BJ (cell line): Measurements from ENCODE around the gene TSPAN31. TPM values are rescaled to one million over a fixed set of nuclear protein-coding genes. Genes with fewer than 3 reads are reported as not detected.
A peak's percentile ranks its signal among the peaks of the same experiment; 100 is the strongest.

Experiments
- CTCF ChIA-PET: fragments of 350-600 bp; formaldehyde crosslinking; extraction: SDS; loops from one replicate; lab custom pipeline; 2021; ENCODE audit warnings: antibody characterized with exemption, inconsistent platforms; lab: Yijun Ruan, JAX
- POLR2A ChIA-PET: fragments of 300-600 bp; sonication (Branson Sonifier 250); formaldehyde crosslinking; extraction: SDS; loops from one replicate; lab custom pipeline; 2021; ENCODE audit warnings: antibody characterized with exemption; lab: Charles Lee
- DNase-seq: peaks from one replicate; pipeline ENCODE4 v3.0.0-alpha.2; 2011; ENCODE audit warnings: low read depth
- H3K27me3 ChIP-seq: 2 replicates; pipeline ENCODE4 v1.6.0; 2011; ENCODE audit warnings: low read length; ENCODE audit not compliant: control insufficient read depth, insufficient read depth
- H3K36me3 ChIP-seq: 2 replicates; pipeline ENCODE4 v1.5.1; 2011; ENCODE audit warnings: low read length; ENCODE audit not compliant: control insufficient read depth, insufficient read depth
- H3K4me3 ChIP-seq: 2 replicates; pipeline ENCODE4 v1.5.1; 2011; ENCODE audit warnings: low read depth, mild to moderate bottlenecking, control low read depth, low read length
- polyA plus RNA-seq: library from polyadenylated mRNA; depleted of rRNA; stranded (reverse); fragments of >200 nt; gene quantifications from 2 replicates; pipeline ENCODE4 v1.2.3, GENCODE V29; 2011
- TF ChIP-seq, protein P1 (sequence below): IDR thresholded peaks from 2 replicates; pipeline ENCODE4 v1.5.1; 2011; ENCODE audit warnings: low read depth, mild to moderate bottlenecking, control low read depth, inconsistent platforms, low read length, moderate library complexity; ENCODE audit not compliant: insufficient read depth

The TSPAN31 gene
- polyA plus RNA-seq, 1 experiment, result 25.7 TPM

DNA sequence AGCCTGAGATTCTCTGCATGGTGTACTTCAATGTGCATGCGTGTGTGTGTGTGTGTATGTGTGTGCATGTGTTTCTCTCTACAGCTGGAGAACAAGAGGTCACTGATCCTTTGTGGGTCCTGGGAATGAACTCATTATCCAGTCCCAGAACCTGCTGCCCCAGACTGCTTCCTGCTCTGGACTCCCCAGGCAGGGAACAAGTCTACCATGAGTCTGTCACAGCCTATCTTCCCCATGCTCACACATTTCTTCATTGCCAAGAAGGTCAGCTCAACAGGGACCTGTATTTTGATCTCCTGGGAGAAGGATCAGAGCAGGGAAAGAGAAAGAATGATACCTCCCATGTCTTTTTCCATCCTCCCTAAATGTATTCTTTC, 3.4 kb upstream of the TSPAN31 start:
- peaks cover under 1% of the 10 kb centered on the region; the same call in 1 of the 2 replicates for H3K36me3 ChIP-seq
- no peak overlapping the region for H3K4me3 ChIP-seq
- no peak for DNase-seq
- H3K27me3 ChIP-seq, result peaks cover 43% of the 10 kb centered on the region
- ChIA-PET POLR2A (no interaction called here), CTCF (interaction anchor here (1.4 kb wide), 1 partner anchor 15 kb away, joined by 4 read pairs; no protein-coding TSS in a partner anchor)
- TF ChIP-seq, protein P1, sequence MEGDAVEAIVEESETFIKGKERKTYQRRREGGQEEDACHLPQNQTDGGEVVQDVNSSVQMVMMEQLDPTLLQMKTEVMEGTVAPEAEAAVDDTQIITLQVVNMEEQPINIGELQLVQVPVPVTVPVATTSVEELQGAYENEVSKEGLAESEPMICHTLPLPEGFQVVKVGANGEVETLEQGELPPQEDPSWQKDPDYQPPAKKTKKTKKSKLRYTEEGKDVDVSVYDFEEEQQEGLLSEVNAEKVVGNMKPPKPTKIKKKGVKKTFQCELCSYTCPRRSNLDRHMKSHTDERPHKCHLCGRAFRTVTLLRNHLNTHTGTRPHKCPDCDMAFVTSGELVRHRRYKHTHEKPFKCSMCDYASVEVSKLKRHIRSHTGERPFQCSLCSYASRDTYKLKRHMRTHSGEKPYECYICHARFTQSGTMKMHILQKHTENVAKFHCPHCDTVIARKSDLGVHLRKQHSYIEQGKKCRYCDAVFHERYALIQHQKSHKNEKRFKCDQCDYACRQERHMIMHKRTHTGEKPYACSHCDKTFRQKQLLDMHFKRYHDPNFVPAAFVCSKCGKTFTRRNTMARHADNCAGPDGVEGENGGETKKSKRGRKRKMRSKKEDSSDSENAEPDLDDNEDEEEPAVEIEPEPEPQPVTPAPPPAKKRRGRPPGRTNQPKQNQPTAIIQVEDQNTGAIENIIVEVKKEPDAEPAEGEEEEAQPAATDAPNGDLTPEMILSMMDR, result no peak

- Histone ChIP-seq H3K27me3 (peaks cover 36% of the 10 kb centered on the region), H3K4me3 (no peak overlapping the region), H3K36me3 (peaks cover 5% of the 10 kb centered on the region)
- TF ChIP-seq, protein P1, result no peak
- no peak for DNase-seq
- ChIA-PET CTCF (interaction anchor here (1.4 kb wide), 1 partner anchor 16 kb away, joined by 4 read pairs; no protein-coding TSS in a partner anchor), POLR2A (no interaction called here)
Observed at GRCh38 chr12:57741844-57742738, 2.7 kb upstream of the TSPAN31 start.

DNA sequence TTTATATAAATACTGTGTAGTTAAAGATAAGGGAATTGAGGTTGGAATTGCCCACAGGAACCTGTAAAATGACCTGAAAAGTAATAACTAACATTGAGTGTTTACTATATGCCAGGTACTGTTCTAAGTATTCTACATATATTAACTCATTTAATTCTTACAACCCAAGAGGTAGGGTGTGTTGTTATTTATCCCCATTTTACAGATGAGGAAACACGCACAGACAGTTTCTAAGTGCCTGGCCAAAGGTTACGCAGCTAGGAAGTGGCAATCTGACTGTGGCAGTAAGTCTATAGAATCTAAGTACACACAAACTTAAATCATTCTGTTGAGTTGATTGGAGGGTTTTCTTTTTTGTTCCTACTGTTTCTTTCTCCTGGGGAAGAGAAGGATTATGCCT, 1.1 kb upstream of the TSPAN31 start:
- POLR2A ChIA-PET, result no interaction called here
- no peak for DNase-seq
- CTCF ChIA-PET, result interaction anchor here (1.8 to 2.2 kb wide), 2 partner anchors 16 to 17 kb away, joined by 5 to 14 read pairs; no protein-coding TSS in a partner anchor

DNA sequence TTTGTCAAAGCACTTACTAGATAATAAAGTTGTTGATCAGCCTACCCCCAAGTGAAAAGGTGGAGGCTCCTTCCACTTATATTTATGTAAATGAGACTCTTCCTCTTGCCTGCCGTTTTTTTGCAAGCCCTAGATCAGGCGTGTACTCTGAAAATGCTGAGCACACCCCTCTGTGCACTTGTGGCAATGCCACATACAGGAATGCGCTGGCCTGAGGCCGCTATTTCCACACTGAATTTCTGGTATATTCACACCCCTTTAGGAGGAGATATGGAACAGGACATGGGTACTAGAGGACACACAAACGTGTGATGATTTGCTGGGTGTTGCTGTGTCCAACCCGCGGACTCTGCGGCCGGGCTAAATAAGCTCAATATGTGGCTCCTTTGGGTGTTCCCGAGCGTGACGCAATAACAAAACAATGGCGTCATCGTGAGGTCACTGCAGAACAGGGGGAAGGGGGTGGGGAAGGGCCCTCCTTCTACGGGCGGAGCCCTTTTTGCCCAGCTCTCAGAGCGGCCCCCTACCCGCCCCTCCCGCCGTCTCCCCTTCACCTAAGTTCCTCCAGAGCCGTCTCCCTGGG, 554 bp upstream of the TSPAN31 start:
- CTCF ChIA-PET, result interaction anchor here (0.9 to 2.2 kb wide), 3 partner anchors 11 to 18 kb away, joined by 3 to 14 read pairs (median 5); no protein-coding TSS in a partner anchor
- peaks cover 15% of the 10 kb centered on the region for H3K36me3 ChIP-seq
- POLR2A ChIA-PET, result interaction anchor here (0.6 to 1.2 kb wide), 3 partner anchors 28 to 197 kb away, joined by 3 read pairs; partner anchors contain the start of genes ATP23 and EEF1AKMT3
- peaks cover 24% of the 10 kb centered on the region for H3K27me3 ChIP-seq
- peak overlapping the region; percentile 75 for H3K4me3 ChIP-seq
- TF ChIP-seq, protein P1, result no peak
- DNase-seq, result no peak

More for the DNA sequence above, 1.1 kb upstream of the TSPAN31 start:
- peaks cover 28% of the 10 kb centered on the region for H3K27me3 ChIP-seq
- H3K4me3 ChIP-seq, result no peak overlapping the region
- TF ChIP-seq, protein P1, result no peak
- peaks cover 11% of the 10 kb centered on the region for H3K36me3 ChIP-seq

DNA sequence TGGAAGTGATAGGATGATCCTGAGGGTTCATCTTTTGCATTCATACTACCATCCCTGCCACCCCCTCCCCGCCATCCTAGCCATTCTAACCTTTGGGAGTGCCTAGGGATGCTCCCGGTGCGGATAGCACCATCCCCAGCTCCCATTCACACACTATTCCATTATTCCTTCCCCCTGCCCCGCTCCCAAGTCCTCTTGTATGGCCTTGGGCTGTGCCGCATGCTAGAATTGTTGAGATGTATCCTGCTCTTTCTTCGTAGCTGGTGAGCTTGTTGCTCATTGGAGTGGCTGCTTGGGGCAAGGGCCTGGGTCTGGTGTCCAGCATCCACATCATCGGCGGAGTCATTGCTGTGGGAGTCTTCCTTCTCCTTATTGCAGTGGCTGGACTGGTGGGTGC, 644 bp downstream of the TSPAN31 start:
- POLR2A ChIA-PET, result interaction anchor here (1.2 kb wide), 1 partner anchor 196 kb away, joined by 3 read pairs; the partner anchor contains the start of gene ATP23
- peaks cover 14% of the 10 kb centered on the region for H3K27me3 ChIP-seq
- TF ChIP-seq, protein P1, result no peak
- DNase-seq, result no peak
- peak overlapping the region; percentile 75 for H3K4me3 ChIP-seq
- peaks cover 15% of the 10 kb centered on the region for H3K36me3 ChIP-seq
- CTCF ChIA-PET, result interaction anchor here (0.8 to 2.2 kb wide), 5 partner anchors 9 to 19 kb away, joined by 3 to 14 read pairs (median 4); no protein-coding TSS in a partner anchor
